C4-2B (cell line): ENCODE results near the gene PRDX5.

Source experiments
- ZFX ChIP-seq: fragments of 450-650 bp; IDR thresholded peaks from 2 replicates; pipeline ENCODE4 v1.6.1; 2017
- TF ChIP-seq, protein P1 (sequence below): fragments of 450-650 bp; conservative IDR thresholded peaks from 2 replicates; pipeline ENCODE4 v1.5.1; 2017; ENCODE audit warnings: mild to moderate bottlenecking

DNA sequence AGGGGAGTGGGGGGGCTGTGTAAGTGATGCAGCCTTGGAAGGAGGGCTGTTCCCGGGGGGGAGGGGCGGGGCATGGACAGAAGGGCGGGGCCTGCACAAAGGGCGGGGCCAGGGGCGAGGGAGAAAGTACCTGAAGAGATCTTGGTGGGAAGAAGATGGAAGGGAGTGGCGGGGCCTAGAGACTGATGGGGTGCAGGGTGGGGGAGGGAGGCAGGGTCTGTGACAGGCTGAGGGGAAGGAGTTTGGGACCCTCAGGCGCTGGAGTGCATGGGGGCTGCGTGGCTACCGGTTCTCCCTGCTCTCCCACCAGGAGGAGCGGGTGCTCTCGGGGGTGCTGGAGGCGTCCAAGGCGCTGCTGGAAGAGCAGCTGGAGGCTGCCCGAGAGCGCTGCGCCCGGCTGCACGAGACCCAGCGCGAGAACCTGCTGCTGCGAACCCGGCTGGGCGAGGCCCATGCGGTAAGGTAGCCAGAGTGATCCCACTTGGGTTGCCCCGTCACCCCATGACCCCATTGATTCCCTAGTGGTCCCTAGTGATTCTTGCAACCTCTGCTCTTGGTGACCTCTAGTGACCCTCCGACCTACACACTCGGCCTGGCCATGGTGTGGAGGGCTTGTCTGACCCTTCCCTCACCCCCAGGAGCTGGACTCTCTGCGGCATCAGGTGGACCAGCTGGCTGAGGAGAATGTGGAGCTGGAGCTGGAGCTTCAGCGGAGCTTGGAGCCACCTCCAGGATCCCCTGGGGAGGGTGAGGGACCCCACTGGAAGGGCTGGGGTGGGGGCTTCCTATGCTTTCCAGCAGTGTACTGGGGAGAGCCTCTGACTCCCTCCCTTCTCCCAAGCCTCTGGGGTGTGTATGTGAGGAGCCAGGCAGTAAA is 25.2 kb downstream of the PRDX5 start:
- TF ChIP-seq, protein P1, sequence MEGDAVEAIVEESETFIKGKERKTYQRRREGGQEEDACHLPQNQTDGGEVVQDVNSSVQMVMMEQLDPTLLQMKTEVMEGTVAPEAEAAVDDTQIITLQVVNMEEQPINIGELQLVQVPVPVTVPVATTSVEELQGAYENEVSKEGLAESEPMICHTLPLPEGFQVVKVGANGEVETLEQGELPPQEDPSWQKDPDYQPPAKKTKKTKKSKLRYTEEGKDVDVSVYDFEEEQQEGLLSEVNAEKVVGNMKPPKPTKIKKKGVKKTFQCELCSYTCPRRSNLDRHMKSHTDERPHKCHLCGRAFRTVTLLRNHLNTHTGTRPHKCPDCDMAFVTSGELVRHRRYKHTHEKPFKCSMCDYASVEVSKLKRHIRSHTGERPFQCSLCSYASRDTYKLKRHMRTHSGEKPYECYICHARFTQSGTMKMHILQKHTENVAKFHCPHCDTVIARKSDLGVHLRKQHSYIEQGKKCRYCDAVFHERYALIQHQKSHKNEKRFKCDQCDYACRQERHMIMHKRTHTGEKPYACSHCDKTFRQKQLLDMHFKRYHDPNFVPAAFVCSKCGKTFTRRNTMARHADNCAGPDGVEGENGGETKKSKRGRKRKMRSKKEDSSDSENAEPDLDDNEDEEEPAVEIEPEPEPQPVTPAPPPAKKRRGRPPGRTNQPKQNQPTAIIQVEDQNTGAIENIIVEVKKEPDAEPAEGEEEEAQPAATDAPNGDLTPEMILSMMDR = no peak
- no peak for TF ChIP-seq ZFX
